GM21619 (cell line): Measurements from ENCODE around the gene FBXO34.
"Not testable (repeated sequence)": the region's sequence is repeated elsewhere in the genome, so short reads cannot be mapped to it uniquely, and the experiment has no call there.

Experiments
- ATAC-seq: cut with Tn5 transposase; IDR thresholded peaks from one replicate; pipeline ENCODE4 v1.9.1; 2021; ENCODE audit not compliant: unreplicated experiment

Gene FBXO34

GRCh38 chr14:55306938-55307589 is 35.8 kb downstream of the FBXO34 start:
- no peak for ATAC-seq

GRCh38 chr14:55309154-55309553 is 37.9 kb downstream of the FBXO34 start:
- no peak for ATAC-seq

GRCh38 chr14:55309761-55310365 is 38.6 kb downstream of the FBXO34 start:
- ATAC-seq: no peak

- not testable (repeated sequence) for ATAC-seq
Observed at GRCh38 chr14:55312379-55313030, 41.3 kb downstream of the FBXO34 start.

GRCh38 chr14:55313480-55313879 is 42.3 kb downstream of the FBXO34 start:
- ATAC-seq: no peak

GRCh38 chr14:55314449-55314848 is 43.2 kb downstream of the FBXO34 start:
- no peak for ATAC-seq

- ATAC-seq: no peak
Observed at GRCh38 chr14:55316564-55316963, 45.3 kb downstream of the FBXO34 start.

- no peak for ATAC-seq
Observed at GRCh38 chr14:55317542-55318306, 46.5 kb downstream of the FBXO34 start.

GRCh38 chr14:55318694-55319093 is 47.5 kb downstream of the FBXO34 start:
- no peak for ATAC-seq

GRCh38 chr14:55323910-55324309 is 52.7 kb downstream of the FBXO34 start:
- no peak for ATAC-seq

GRCh38 chr14:55324812-55325211 is 53.6 kb downstream of the FBXO34 start:
- ATAC-seq: no peak

GRCh38 chr14:55327179-55327578 is 56.0 kb downstream of the FBXO34 start:
- ATAC-seq: peak; percentile 57

- no peak for ATAC-seq
Observed at GRCh38 chr14:55328317-55328716, 57.1 kb downstream of the FBXO34 start.

- ATAC-seq: no peak
Observed at GRCh38 chr14:55329999-55330710, 58.9 kb downstream of the FBXO34 start.

- peak; percentile 58 for ATAC-seq
Observed at GRCh38 chr14:55332654-55333570, 61.7 kb downstream of the FBXO34 start.

GRCh38 chr14:55333711-55334485 is 62.7 kb downstream of the FBXO34 start:
- peak; percentile 52 for ATAC-seq

- ATAC-seq: no peak
Observed at GRCh38 chr14:55336162-55336561, 64.9 kb downstream of the FBXO34 start.

GRCh38 chr14:55336691-55337090 is 65.5 kb downstream of the FBXO34 start:
- no peak for ATAC-seq

GRCh38 chr14:55339770-55340169 is 68.5 kb downstream of the FBXO34 start:
- ATAC-seq: peak; percentile 62
